PC-9 (cell line): ENCODE data around the gene LHX1.

ENCODE experiments used
- EZH2 ChIP-seq: fragments of 200-600 bp; sonication (generic); IDR thresholded peaks from 2 replicates; pipeline ENCODE4 v1.8.0; 2017; ENCODE audit warnings: antibody characterized with exemption, low read depth
- TF ChIP-seq, protein P1 (sequence below): fragments of 200-600 bp; sonication (generic); conservative IDR thresholded peaks from 2 replicates; pipeline ENCODE4 v1.6.1; 2017; ENCODE audit warnings: mixed run types, antibody characterized with exemption, mild to moderate bottlenecking, moderate library complexity

DNA sequence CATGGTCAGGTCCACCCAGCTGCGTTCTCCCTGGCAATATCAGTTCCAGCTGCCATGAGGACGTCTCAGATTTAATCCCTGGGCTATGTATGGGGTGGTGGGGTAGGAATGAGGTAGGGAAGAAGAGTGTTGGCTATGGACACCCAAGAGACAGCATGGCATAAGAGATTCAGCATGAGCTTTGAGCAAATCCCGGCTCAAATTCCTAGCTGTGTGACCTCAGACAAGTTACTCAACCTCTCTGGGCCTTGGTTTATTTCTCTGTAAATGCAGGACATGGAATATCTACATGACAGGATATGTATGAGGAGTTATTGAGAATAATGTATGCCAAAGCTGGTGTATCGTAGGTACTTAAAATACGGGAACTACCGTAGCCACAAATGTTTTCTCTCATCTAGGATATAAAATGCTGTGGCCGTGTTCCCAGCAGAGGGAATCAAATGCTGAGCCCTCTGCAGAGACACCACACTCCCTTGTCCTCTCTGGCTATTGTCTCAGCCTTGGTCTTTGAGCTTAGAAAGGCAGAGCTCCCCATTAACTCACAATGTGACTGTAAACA lies 17.8 kb upstream of the LHX1 start:
- TF ChIP-seq, protein P1, sequence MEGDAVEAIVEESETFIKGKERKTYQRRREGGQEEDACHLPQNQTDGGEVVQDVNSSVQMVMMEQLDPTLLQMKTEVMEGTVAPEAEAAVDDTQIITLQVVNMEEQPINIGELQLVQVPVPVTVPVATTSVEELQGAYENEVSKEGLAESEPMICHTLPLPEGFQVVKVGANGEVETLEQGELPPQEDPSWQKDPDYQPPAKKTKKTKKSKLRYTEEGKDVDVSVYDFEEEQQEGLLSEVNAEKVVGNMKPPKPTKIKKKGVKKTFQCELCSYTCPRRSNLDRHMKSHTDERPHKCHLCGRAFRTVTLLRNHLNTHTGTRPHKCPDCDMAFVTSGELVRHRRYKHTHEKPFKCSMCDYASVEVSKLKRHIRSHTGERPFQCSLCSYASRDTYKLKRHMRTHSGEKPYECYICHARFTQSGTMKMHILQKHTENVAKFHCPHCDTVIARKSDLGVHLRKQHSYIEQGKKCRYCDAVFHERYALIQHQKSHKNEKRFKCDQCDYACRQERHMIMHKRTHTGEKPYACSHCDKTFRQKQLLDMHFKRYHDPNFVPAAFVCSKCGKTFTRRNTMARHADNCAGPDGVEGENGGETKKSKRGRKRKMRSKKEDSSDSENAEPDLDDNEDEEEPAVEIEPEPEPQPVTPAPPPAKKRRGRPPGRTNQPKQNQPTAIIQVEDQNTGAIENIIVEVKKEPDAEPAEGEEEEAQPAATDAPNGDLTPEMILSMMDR = no peak
- TF ChIP-seq EZH2 = no peak
